NCI-H748 treated with DMSO at 0.1 percent for 48 hours (cell line): Measurements from ENCODE around the gene HDAC9.

Experiments
- DNase-seq: peaks from one replicate; lab custom pipeline; 2025; lab: John Stamatoyannopoulos, UW

The HDAC9 gene

GRCh38 chr7:18558503-18558902 is 63.0 kb downstream of the HDAC9 start:
- no peak for DNase-seq

DNA sequence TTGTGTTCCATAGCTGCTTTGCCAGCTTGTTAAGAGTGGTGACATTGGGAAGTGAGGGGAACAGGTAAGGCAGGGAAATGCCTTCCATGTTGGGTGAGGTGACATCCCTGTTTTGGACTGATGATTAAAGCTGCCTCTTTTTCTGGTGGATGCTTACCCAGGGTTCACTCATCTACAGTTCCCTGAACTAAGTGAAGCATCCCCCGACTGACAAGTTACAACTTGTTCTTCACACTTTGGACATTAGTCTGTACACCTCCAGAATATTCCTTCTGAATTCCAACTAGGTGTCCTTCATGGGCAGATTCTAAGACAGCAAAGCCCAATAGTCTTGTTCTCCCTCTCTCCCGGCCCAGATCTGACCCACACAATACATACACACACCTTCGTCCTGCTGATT is 63.4 kb downstream of the HDAC9 start:
- DNase-seq = no peak

DNA sequence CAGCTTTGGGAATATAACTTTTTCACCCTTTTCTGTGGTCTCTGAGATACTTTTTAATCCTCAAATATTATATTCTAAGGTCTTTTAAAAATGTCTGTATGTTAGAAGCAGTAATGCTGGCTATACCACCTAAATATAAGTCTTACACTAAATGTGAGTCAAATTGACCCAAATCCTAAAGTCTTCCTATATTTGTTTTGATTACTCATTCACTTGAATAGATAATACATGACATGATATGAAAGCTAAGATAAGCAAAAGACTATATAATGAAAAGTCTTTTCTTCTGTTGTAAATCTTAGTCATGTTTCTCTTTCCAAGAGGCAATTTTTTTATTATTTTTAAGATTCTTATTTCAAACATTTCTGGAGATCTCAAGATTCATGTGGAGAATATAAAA is 64.2 kb downstream of the HDAC9 start:
- DNase-seq = no peak

- no peak for DNase-seq
These were observed 69.2 kb downstream of the HDAC9 start for GRCh38 chr7:18564779-18565178.

GRCh38 chr7:18565337-18565736 is 69.8 kb downstream of the HDAC9 start:
- DNase-seq = no peak

DNA sequence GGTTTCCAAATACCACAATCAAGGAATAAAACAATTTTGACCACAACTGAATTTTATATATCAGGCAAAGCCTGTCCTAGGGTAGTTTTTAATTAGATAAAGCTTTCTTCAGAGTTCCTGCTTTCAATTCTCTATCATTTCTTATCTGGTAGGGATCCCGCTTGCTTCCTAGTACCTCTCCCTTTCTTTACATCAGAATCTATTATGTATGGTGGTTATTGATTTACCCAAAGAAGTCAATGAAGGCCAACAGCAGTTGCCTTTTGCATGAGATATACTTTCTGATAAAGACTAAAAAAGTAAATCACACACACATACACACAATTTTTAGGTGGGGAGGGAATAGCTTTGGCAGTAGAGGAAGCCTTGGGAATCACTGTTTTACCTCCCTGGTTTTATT is 70.7 kb downstream of the HDAC9 start:
- DNase-seq = no peak

DNA sequence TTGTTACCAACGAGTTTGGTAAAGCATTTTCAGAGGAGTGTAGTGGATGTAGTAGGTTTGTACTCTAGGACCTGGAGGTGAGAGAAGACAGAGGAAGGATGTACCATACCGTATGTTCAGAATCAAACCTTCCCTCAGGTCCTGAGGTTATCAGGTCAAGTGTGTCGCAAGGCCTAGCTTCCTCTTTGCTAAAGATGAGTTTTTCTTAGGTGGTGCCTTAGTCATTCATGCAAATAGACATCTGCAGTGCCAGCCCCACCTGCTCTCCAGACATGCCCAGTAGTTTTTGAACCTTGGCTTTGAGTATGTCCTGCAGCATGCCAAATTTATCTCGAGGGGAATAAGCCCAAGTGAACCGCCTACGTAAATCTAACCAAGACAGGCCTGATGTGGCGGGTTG is 71.3 kb downstream of the HDAC9 start:
- DNase-seq = no peak

- peak; percentile 5 for DNase-seq
These were observed 74.9 kb downstream of the HDAC9 start for GRCh38 chr7:18570441-18570840.

GRCh38 chr7:18570890-18571478 is 75.4 kb downstream of the HDAC9 start:
- no peak for DNase-seq

DNA sequence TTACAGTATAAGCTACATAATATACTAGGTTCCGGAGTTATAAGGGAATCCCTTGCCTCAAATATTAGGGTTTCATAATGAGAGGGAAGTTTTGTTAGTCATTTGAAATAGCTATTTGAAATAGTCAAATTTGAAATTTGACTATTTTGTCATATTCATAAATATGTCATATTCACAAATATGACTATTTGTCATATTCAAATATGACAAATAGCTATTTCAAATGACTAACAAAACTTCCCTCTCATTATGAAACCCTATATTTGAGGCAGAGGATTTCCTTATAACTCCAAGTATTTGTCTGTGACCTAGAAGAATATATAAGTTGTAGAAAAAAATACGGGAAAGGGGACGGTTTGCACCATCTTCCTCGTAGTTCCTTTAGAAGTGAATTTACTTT is 76.6 kb downstream of the HDAC9 start:
- DNase-seq = no peak

- no peak for DNase-seq
These were observed 77.3 kb downstream of the HDAC9 start for GRCh38 chr7:18572885-18573284.

- DNase-seq = no peak
These were observed 78.1 kb downstream of the HDAC9 start for GRCh38 chr7:18573410-18574234.

- DNase-seq = no peak
These were observed 78.6 kb downstream of the HDAC9 start for GRCh38 chr7:18574235-18574540.

DNA sequence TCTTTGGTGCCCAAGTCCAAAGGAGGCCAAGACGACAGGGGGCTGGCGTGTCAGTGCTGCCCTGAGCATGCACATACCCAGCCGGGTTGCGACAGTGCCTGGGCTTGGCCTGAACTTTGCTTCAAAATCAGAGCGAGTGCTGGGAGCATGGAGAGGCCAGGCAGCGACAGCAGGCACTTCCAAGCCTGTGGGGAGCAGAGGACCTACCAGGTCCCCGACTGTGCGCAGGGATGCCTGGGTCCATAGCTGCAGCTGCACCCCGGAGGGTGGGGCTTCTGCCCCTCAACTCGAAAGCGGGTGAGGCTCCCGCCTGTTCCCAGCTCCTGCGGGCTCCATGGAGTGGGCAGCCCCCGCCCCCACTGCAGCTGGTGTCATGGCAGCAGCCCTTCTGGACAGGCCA is 79.1 kb downstream of the HDAC9 start:
- no peak for DNase-seq

GRCh38 chr7:18575622-18576572 is 80.3 kb downstream of the HDAC9 start:
- DNase-seq = no peak

DNA sequence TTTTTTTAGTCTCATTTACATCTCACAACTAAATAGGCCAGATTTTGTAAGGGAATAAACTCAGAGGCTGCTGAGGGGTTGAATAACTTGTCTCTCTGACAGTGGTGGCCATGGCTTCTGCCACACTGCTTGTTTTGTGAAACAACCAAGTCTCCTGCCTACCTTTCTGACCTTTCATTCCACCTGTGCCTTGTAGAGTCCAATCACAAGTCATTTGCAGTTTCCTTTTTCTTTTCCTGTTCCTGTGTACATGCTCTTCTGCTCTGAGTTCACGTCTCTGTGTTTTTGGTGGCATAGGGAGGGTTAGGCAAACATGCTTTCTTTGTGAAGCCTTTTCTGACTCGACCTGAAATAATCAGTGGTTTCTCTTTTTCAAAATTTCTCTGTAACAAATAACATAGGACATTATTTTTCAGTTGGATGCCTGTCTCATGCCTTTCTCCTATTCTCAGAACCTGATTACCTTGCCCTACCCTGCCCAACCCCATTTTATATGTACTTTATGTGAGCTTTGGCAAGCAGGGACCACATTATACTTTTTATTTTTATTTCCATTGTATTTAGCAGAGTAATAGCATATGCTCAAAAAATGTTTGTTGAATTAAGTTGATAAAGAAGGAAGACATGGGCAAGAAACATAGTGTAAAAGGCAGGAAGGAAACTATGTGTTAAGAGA is 81.7 kb downstream of the HDAC9 start:
- DNase-seq = no peak

GRCh38 chr7:18579698-18580097 is 84.1 kb downstream of the HDAC9 start:
- DNase-seq = no peak

DNA sequence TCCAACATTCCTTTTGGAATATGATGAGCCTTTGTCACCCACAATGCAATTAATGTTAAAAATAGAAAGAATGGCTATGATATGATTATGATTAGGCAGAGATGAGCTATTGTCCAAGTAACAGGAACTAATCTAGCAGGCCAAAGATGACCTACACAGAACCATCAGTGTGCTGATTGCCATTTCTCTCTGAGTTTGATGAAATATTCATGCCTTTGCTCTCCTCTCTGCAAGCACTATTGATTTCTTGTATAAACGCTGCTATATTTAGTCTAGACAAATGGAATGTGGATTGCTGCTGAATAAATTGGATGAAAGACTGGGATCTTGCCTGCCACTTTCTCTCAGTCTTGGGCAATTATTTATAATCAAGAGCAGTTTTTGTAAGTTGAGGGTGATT is 85.4 kb downstream of the HDAC9 start:
- no peak for DNase-seq

- no peak for DNase-seq
These were observed 87.8 kb downstream of the HDAC9 start for GRCh38 chr7:18583305-18583704.

DNA sequence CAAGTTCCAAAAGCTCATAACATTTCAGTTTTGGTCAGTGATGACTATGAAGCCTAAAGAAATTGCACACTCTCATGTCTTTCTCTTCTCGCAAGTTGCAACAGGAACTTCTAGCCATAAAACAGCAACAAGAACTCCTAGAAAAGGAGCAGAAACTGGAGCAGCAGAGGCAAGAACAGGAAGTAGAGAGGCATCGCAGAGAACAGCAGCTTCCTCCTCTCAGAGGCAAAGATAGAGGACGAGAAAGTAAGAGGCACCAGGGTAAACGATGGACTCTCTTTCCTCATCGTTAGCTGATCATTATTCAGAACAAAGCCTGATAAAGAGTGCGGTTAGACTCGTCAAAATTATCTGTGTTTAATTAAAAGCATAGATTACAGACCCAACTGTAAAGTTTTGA is 94.7 kb downstream of the HDAC9 start:
- no peak for DNase-seq

- DNase-seq = no peak
These were observed 95.3 kb downstream of the HDAC9 start for GRCh38 chr7:18590744-18591340.
